Activated CD4-positive, alpha-beta T cell treated with anti-CD3 and anti-CD28 coated beads, Interleukin-2, amount 10 ng/mL, durations not matched to agents 7 days and 5 days (primary cell): Measurements from ENCODE around the gene EXOC2. TPM values are rescaled to one million over a fixed set of nuclear protein-coding genes. Genes with fewer than 3 reads are reported as not detected.

ENCODE experiments used
- CTCF ChIA-PET: fragments of 350-600 bp; sonication (Branson Sonifier 250); formaldehyde crosslinking; loops from one replicate; lab custom pipeline; 2021; ENCODE audit warnings: antibody characterized with exemption; lab: Charles Lee
- POLR2A ChIA-PET: fragments of 350-600 bp; sonication (Branson Sonifier 250); formaldehyde crosslinking; loops from one replicate; lab custom pipeline; 2021; ENCODE audit warnings: antibody characterized with exemption; lab: Charles Lee
- DNase-seq: peaks from one replicate; pipeline ENCODE4 v3.0.0-alpha.2; 2020
- H3K27ac Mint-ChIP-seq: one replicate; pipeline ENCODE4 v1.8.0; 2021; ENCODE audit warnings: mild to moderate bottlenecking, moderate library complexity, mixed read lengths
- H3K27me3 Mint-ChIP-seq: one replicate; pipeline ENCODE4 v1.8.0; 2021; ENCODE audit warnings: mixed read lengths
- H3K36me3 Mint-ChIP-seq: one replicate; pipeline ENCODE4 v1.8.0; 2021; ENCODE audit warnings: low read depth, mixed read lengths
- H3K4me1 Mint-ChIP-seq: one replicate; pipeline ENCODE4 v1.8.0; 2021; ENCODE audit warnings: mixed read lengths
- H3K4me3 Mint-ChIP-seq: one replicate; pipeline ENCODE4 v1.8.0; 2021; ENCODE audit warnings: mild to moderate bottlenecking, moderate library complexity, mixed read lengths
- H3K9me3 Mint-ChIP-seq: one replicate; pipeline ENCODE4 v1.8.0; 2021; ENCODE audit warnings: mixed read lengths
- total RNA-seq, 2 experiments: library from RNA; stranded (reverse); gene quantifications; one replicate each; pipeline ENCODE4 v1.2.3, GENCODE V29; 2021

EXOC2 gene
- total RNA-seq, 2 experiments from 2014 or later: 42.7 to 43.6 TPM

DNA sequence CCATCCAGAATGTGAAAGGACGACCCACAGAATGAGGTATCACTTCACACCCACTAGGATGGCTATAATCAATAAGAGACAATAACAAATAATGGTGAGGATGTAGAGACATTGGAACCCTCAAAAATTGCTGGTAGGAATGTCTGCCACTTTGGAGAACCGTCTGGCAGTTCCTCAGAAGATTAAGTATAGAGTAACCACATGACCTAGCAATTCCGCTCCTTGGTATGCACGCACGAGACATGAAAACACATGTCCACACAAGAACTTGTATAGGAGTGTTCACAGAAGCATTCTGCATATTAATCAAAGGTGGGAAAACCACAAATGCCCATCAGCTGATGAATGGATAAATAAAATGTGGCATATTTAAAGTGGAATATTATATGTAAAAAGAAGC is 200.8 kb downstream of the EXOC2 start:
- ChIA-PET CTCF (interaction anchor here (0.6 to 1.6 kb wide), 5 partner anchors 18 to 303 kb away, joined by 3 to 5 read pairs (median 4); no protein-coding TSS in a partner anchor), POLR2A (interaction anchor here (0.7 kb wide), 1 partner anchor 1032 kb away, joined by 4 read pairs; no protein-coding TSS in a partner anchor)
- no peak for DNase-seq
- H3K4me1 Mint-ChIP-seq: peaks cover 92% of the 10 kb centered on the region
- H3K9me3 Mint-ChIP-seq: peaks cover 7% of the 10 kb centered on the region
- peak overlapping the region; percentile 90 for H3K27ac Mint-ChIP-seq
- H3K36me3 Mint-ChIP-seq: peaks cover 54% of the 10 kb centered on the region
- H3K27me3 Mint-ChIP-seq: no peaks in the 10 kb centered on the region
- H3K4me3 Mint-ChIP-seq: no peak overlapping the region

- Mint-ChIP-seq H3K27ac (peak overlapping the region; percentile 90), H3K4me3 (peak overlapping the region; percentile 60), H3K27me3 (no peaks in the 10 kb centered on the region), H3K9me3 (peaks cover 7% of the 10 kb centered on the region), H3K36me3 (peaks cover 55% of the 10 kb centered on the region), H3K4me1 (peaks cover 93% of the 10 kb centered on the region)
- ChIA-PET CTCF (interaction anchor here (0.8 kb wide), 1 partner anchor 16 kb away, joined by 3 read pairs; no protein-coding TSS in a partner anchor), POLR2A (interaction anchor here (1.3 kb wide), 1 partner anchor 8 kb away, joined by 5 read pairs; no protein-coding TSS in a partner anchor)
- DNase-seq: peak; percentile 68
Observed at GRCh38 chr6:491233-491632, 201.7 kb downstream of the EXOC2 start.

DNA sequence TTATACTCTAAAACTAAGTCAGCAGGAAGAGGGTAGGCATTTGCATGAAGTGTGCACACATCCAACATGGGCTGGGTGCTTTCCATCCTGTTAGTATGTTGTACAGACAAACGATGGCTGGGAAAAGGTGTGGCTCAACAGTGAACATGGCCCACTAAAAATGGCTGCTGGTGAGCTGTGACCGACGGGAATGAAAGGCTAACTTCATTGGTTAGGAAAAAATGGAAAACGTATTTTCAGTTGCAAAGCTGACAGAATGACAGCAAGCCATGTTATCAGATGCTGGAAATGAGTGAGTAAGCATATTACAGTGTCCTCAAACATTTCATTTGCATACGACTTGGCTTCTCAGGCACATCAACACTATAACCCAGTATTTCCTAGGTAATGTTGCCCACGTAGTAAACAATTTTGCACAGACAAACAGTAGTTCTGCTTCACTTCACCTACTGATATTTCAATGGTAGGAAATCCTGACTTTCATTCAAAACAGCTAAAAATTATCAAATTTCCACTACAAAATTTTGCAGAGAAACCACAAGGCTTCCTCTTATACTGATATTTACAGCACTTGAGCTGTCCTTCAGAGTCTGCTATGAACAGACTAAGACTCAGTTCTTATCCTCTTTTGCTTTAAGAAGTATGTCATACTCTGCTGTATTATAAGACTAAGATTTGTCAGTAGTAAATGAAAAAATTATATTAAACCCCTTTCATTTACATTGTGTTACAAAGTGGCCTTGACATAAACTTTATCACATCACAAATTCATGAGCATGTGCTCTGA is 202.5 kb downstream of the EXOC2 start:
- POLR2A ChIA-PET: interaction anchor here (0.6 to 1.3 kb wide), 2 partner anchors 9 to 11 kb away, joined by 4 to 5 read pairs; no protein-coding TSS in a partner anchor
- Mint-ChIP-seq H3K36me3 (peaks cover 55% of the 10 kb centered on the region), H3K27ac (peak overlapping the region; percentile 90), H3K4me1 (peaks cover 90% of the 10 kb centered on the region), H3K9me3 (peaks cover 5% of the 10 kb centered on the region), H3K27me3 (no peaks in the 10 kb centered on the region), H3K4me3 (peak overlapping the region; percentile 60)
- no peak for DNase-seq
- CTCF ChIA-PET: interaction anchor here (0.9 to 1.5 kb wide), 5 partner anchors 10 to 79 kb away, joined by 3 to 4 read pairs (median 3); no protein-coding TSS in a partner anchor

GRCh38 chr6:489762-490161 is 203.2 kb downstream of the EXOC2 start:
- no peaks in the 10 kb centered on the region for H3K27me3 Mint-ChIP-seq

GRCh38 chr6:489001-489400 is 203.9 kb downstream of the EXOC2 start:
- ChIA-PET POLR2A (interaction anchor here (0.6 to 0.9 kb wide), 5 partner anchors 11 to 97 kb away, joined by 3 to 6 read pairs (median 3); no protein-coding TSS in a partner anchor), CTCF (interaction anchor here (0.6 to 1.9 kb wide), 8 partner anchors 9 to 341 kb away, joined by 3 to 4 read pairs (median 3); no protein-coding TSS in a partner anchor)
- DNase-seq: no peak
- Mint-ChIP-seq H3K4me1 (peaks cover 90% of the 10 kb centered on the region), H3K27me3 (no peaks in the 10 kb centered on the region), H3K4me3 (peak overlapping the region; percentile 58), H3K9me3 (peaks cover 5% of the 10 kb centered on the region), H3K36me3 (peaks cover 58% of the 10 kb centered on the region), H3K27ac (peak overlapping the region; percentile 90)

More at GRCh38 chr6:489762-490161, 203.2 kb downstream of the EXOC2 start:
- no peak for DNase-seq
- Mint-ChIP-seq H3K27ac (peak overlapping the region; percentile 90), H3K9me3 (peaks cover 5% of the 10 kb centered on the region), H3K4me3 (peak overlapping the region; percentile 58), H3K36me3 (peaks cover 54% of the 10 kb centered on the region), H3K4me1 (peaks cover 90% of the 10 kb centered on the region)
- POLR2A ChIA-PET: interaction anchor here (1.3 kb wide), 1 partner anchor 9 kb away, joined by 5 read pairs; no protein-coding TSS in a partner anchor
- CTCF ChIA-PET: interaction anchor here (0.9 to 1.5 kb wide), 6 partner anchors 9 to 78 kb away, joined by 3 to 4 read pairs (median 3); no protein-coding TSS in a partner anchor

- Mint-ChIP-seq H3K27me3 (no peaks in the 10 kb centered on the region), H3K4me1 (peaks cover 88% of the 10 kb centered on the region), H3K4me3 (no peak overlapping the region), H3K36me3 (peaks cover 62% of the 10 kb centered on the region), H3K27ac (peak overlapping the region; percentile 70), H3K9me3 (peaks cover 6% of the 10 kb centered on the region)
- POLR2A ChIA-PET: no interaction called here
- no peak for DNase-seq
- CTCF ChIA-PET: interaction anchor here (1.9 kb wide), 1 partner anchor 20 kb away, joined by 4 read pairs; no protein-coding TSS in a partner anchor
Observed at GRCh38 chr6:487956-488355, 205.0 kb downstream of the EXOC2 start.

- POLR2A ChIA-PET: no interaction called here
Observed at GRCh38 chr6:485655-486170, 207.2 kb downstream of the EXOC2 start.

DNA sequence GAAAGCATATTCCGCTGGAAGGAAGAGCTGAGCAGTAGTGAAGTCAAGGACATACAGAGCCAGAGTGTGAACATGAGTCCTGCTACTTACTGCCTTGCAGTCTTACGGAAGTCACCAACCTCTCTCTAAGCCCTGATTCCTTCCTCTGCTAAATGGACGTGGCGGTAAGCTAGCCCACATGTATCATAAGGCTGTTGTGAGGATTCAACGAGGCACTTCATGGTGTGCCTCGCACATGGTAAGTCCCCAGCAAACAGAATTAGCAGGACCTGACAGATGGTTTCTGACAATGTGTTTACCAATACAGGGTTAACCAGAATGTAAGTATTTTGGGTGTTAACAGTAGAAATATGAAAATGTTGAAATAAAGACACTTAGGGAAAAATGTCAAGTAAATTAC is 208.2 kb downstream of the EXOC2 start:
- POLR2A ChIA-PET: interaction anchor here (0.7 kb wide), 1 partner anchor 26 kb away, joined by 3 read pairs; no protein-coding TSS in a partner anchor
- Mint-ChIP-seq H3K4me1 (peaks cover 75% of the 10 kb centered on the region), H3K4me3 (no peak overlapping the region), H3K36me3 (peaks cover 63% of the 10 kb centered on the region), H3K27ac (peak overlapping the region; percentile 64), H3K27me3 (no peaks in the 10 kb centered on the region), H3K9me3 (peaks cover 6% of the 10 kb centered on the region)
- no peak for DNase-seq
- CTCF ChIA-PET: interaction anchor here (0.9 to 3.2 kb wide), 6 partner anchors 9 to 74 kb away, joined by 3 to 20 read pairs (median 3); no protein-coding TSS in a partner anchor

More at GRCh38 chr6:485655-486170, 207.2 kb downstream of the EXOC2 start:
- CTCF ChIA-PET: interaction anchor here (0.8 to 3.2 kb wide), 6 partner anchors 10 to 74 kb away, joined by 3 to 20 read pairs (median 3); no protein-coding TSS in a partner anchor
- no peak overlapping the region for H3K27ac Mint-ChIP-seq
- peaks cover 63% of the 10 kb centered on the region for H3K36me3 Mint-ChIP-seq
- no peak overlapping the region for H3K4me3 Mint-ChIP-seq
- no peaks in the 10 kb centered on the region for H3K27me3 Mint-ChIP-seq
- H3K4me1 Mint-ChIP-seq: peaks cover 75% of the 10 kb centered on the region
- H3K9me3 Mint-ChIP-seq: peaks cover 6% of the 10 kb centered on the region
- no peak for DNase-seq

DNA sequence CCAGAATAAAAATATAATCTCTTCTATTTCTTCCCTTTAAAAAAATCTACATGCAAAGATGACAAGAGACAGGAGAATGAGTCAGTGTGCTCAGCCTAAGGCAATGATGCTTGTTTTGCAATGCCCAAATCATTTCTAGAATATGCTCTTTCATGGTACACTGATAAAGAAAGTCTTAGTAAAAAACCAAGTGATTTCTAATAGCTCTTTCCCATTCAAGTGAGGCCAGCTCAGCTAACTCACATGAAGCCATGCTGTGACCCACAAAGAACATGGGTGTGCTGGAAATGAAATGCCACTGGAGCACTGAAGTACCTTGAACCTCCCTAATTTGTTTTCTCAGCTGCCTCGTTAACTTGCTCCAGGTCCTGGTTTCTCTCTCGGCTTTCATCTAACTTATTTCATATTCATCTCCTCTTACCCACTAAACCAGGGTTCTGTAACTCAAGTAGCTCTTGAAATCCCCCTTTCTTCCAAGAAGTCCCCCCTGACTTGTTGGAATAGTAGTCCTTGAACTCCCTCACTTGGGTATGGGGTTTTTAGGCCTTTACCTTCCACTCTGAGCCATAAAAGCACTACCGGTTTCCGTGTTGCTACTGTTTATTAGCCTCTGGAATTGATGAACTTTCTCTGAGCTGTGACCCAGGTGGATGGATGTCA is 208.7 kb downstream of the EXOC2 start:
- ChIA-PET POLR2A (interaction anchor here (0.7 kb wide), 1 partner anchor 27 kb away, joined by 3 read pairs; no protein-coding TSS in a partner anchor), CTCF (interaction anchor here (0.6 to 3.2 kb wide), 6 partner anchors 9 to 73 kb away, joined by 3 to 20 read pairs (median 3); no protein-coding TSS in a partner anchor)
- no peak for DNase-seq
- peaks cover 59% of the 10 kb centered on the region for H3K36me3 Mint-ChIP-seq
- peaks cover 75% of the 10 kb centered on the region for H3K4me1 Mint-ChIP-seq
- peaks cover 6% of the 10 kb centered on the region for H3K9me3 Mint-ChIP-seq
- peak overlapping the region; percentile 64 for H3K27ac Mint-ChIP-seq
- H3K4me3 Mint-ChIP-seq: no peak overlapping the region
- no peaks in the 10 kb centered on the region for H3K27me3 Mint-ChIP-seq

DNA sequence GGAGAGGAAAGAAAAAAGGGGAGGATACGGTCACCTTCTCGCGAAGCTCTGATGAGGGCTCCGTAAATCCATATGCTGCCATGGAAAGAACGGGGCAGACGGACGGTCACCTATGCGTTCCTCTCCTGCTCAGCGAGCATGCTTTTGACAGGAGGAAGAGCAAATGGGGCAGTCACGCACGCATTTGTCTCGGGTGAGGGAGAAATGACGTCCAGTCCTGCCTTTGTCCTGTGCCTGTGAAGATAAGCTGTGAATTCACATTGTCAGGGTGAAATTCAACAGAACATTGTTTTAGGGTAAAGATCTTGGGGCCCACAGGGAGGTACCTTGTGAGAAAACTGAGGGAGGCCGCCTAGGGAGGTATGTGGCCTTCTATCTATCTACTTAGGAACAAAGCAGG is 217.6 kb downstream of the EXOC2 start:
- no peaks in the 10 kb centered on the region for H3K36me3 Mint-ChIP-seq
- no peaks in the 10 kb centered on the region for H3K9me3 Mint-ChIP-seq
- POLR2A ChIA-PET: interaction anchor here (0.6 to 0.9 kb wide), 2 partner anchors 28 to 49 kb away, joined by 3 to 4 read pairs; no protein-coding TSS in a partner anchor
- peak overlapping the region; percentile 93 for H3K27ac Mint-ChIP-seq
- H3K27me3 Mint-ChIP-seq: no peaks in the 10 kb centered on the region
- CTCF ChIA-PET: interaction anchor here (0.9 to 4.0 kb wide), 5 partner anchors 10 to 49 kb away, joined by 3 to 20 read pairs (median 4); no protein-coding TSS in a partner anchor
- DNase-seq: no peak
- H3K4me3 Mint-ChIP-seq: peak overlapping the region; percentile 53
- peaks cover 78% of the 10 kb centered on the region for H3K4me1 Mint-ChIP-seq

GRCh38 chr6:474453-475185 is 218.3 kb downstream of the EXOC2 start:
- ChIA-PET CTCF (interaction anchor here (0.7 to 4.0 kb wide), 7 partner anchors 11 to 49 kb away, joined by 3 to 20 read pairs (median 4); no protein-coding TSS in a partner anchor), POLR2A (interaction anchor here (0.9 to 1.2 kb wide), 2 partner anchors 15 to 28 kb away, joined by 3 to 4 read pairs; no protein-coding TSS in a partner anchor)
- H3K27ac Mint-ChIP-seq: peak overlapping the region; percentile 93
- H3K27me3 Mint-ChIP-seq: peaks cover 4% of the 10 kb centered on the region
- H3K9me3 Mint-ChIP-seq: no peaks in the 10 kb centered on the region
- peak overlapping the region; percentile 53 for H3K4me3 Mint-ChIP-seq
- H3K4me1 Mint-ChIP-seq: peaks cover 78% of the 10 kb centered on the region
- DNase-seq: peak; percentile 90
- H3K36me3 Mint-ChIP-seq: no peaks in the 10 kb centered on the region
